GM23338 (cell line): ENCODE measurements around the gene PPM1L. TPM values are rescaled to one million over a fixed set of nuclear protein-coding genes. Genes with fewer than 3 reads are reported as not detected.

Source experiments
- ATAC-seq: fragments of 200-7000 bp; cut with Tn5 transposase; 3 replicates; pipeline ENCODE4 v1.9.1; 2020
- DNase-seq: peaks from one replicate; pipeline ENCODE4 v3.0.0-alpha.2; 2015; ENCODE audit warnings: low spot score
- H2AFZ ChIP-seq: fragments of 200-600 bp; sonication (generic); 2 replicates; pipeline ENCODE4 v1.8.0; 2016; ENCODE audit warnings: antibody characterized with exemption, mild to moderate bottlenecking, moderate library complexity
- H3F3A ChIP-seq: fragments of 200-600 bp; sonication (generic); replicated peaks from 2 replicates; pipeline ENCODE4 v1.8.0; 2017; ENCODE audit warnings: antibody characterized with exemption, mixed run types, low read depth
- H3K27ac ChIP-seq: fragments of 200-600 bp; sonication (generic); 2 replicates; pipeline ENCODE4 v1.6.1; 2016; ENCODE audit warnings: low read depth
- H3K27me3 ChIP-seq: fragments of 200-600 bp; sonication (generic); 2 replicates; pipeline ENCODE4 v1.8.0; 2016; ENCODE audit warnings: mild to moderate bottlenecking, mixed run types, moderate library complexity; ENCODE audit not compliant: insufficient read depth
- H3K36me3 ChIP-seq: fragments of 200-600 bp; sonication (generic); 2 replicates; pipeline ENCODE4 v1.8.0; 2016; ENCODE audit warnings: mild to moderate bottlenecking; ENCODE audit not compliant: insufficient read depth
- H3K4me1 ChIP-seq: fragments of 200-600 bp; sonication (generic); 2 replicates; pipeline ENCODE4 v1.8.0; 2016; ENCODE audit warnings: mild to moderate bottlenecking, moderate library complexity; ENCODE audit not compliant: insufficient read depth
- H3K4me2 ChIP-seq: fragments of 200-600 bp; sonication (generic); 2 replicates; pipeline ENCODE4 v1.7.1; 2017; ENCODE audit warnings: mixed run types
- H3K4me3 ChIP-seq: fragments of 200-600 bp; sonication (generic); 2 replicates; pipeline ENCODE4 v1.6.1; 2016; ENCODE audit warnings: mixed run types
- H3K79me2 ChIP-seq: fragments of 200-600 bp; sonication (generic); replicated peaks from 2 replicates; pipeline ENCODE4 v1.8.0; 2017; ENCODE audit warnings: mild to moderate bottlenecking; ENCODE audit not compliant: insufficient read depth
- H3K9me2 ChIP-seq: fragments of 200-600 bp; sonication (generic); 2 replicates; pipeline ENCODE4 v1.8.0; 2017; ENCODE audit not compliant: insufficient read depth
- H4K20me1 ChIP-seq: fragments of 200-600 bp; sonication (generic); replicated peaks from 2 replicates; pipeline ENCODE4 v1.8.0; 2017; ENCODE audit warnings: mild to moderate bottlenecking; ENCODE audit not compliant: insufficient read depth
- H3K27ac Mint-ChIP-seq: 2 replicates; pipeline ENCODE4 v1.8.0; 2020; ENCODE audit warnings: inconsistent platforms, mild to moderate bottlenecking, moderate library complexity, mixed read lengths
- H3K27me3 Mint-ChIP-seq: 3 replicates; pipeline ENCODE4 v1.8.0; 2022; ENCODE audit warnings: low read depth, mild to moderate bottlenecking, moderate library complexity, mixed read lengths, inconsistent platforms; ENCODE audit not compliant: insufficient read depth, poor library complexity
- H3K36me3 Mint-ChIP-seq: 3 replicates; pipeline ENCODE4 v1.8.0; 2021; ENCODE audit warnings: low read depth, mild to moderate bottlenecking, inconsistent platforms, moderate library complexity, mixed read lengths
- H3K4me1 Mint-ChIP-seq: 3 replicates; pipeline ENCODE4 v1.8.0; 2020; ENCODE audit warnings: mild to moderate bottlenecking, inconsistent platforms, mixed read lengths
- H3K4me3 Mint-ChIP-seq: 3 replicates; pipeline ENCODE4 v1.8.0; 2021; ENCODE audit warnings: moderate library complexity, mild to moderate bottlenecking, inconsistent platforms, mixed read lengths
- H3K9me3 Mint-ChIP-seq: 3 replicates; pipeline ENCODE4 v1.8.0; 2020; ENCODE audit warnings: moderate library complexity, mild to moderate bottlenecking, inconsistent platforms, mixed read lengths
- CREB1 ChIP-seq: fragments of 250-450 bp; sonication (Bioruptor Pico); IDR thresholded peaks from 2 replicates; pipeline ENCODE4 v1.5.0; 2020; ENCODE audit warnings: low read depth, mild to moderate bottlenecking, moderate library complexity
- CTCF ChIP-seq, 2 experiments: fragments of 200-600 bp in 1 of 2; sonication (generic) in 1 of 2; conservative IDR thresholded peaks; 2 replicates each; pipeline versions ENCODE4 v1.5.1 to v1.6.1; 2016 to 2017; ENCODE audit warnings: antibody characterized with exemption in 2 of 2, low read depth in 2 of 2, mild to moderate bottlenecking in 2 of 2, moderate library complexity in 1 of 2
- EZH2 ChIP-seq: fragments of 200-600 bp; sonication (generic); IDR thresholded peaks from one replicate; pipeline ENCODE4 v1.8.0; 2017; ENCODE audit warnings: antibody characterized with exemption, mild to moderate bottlenecking, low read depth; ENCODE audit not compliant: unreplicated experiment
- EZH2phosphoT487 ChIP-seq: fragments of 200-600 bp; sonication (generic); IDR thresholded peaks from one replicate; pipeline ENCODE4 v1.8.1; 2018; ENCODE audit warnings: antibody characterized with exemption; ENCODE audit not compliant: unreplicated experiment
- JUNB ChIP-seq: IDR thresholded peaks from one replicate; pipeline ENCODE4 v1.6.1; 2016; ENCODE audit warnings: antibody characterized with exemption; ENCODE audit not compliant: unreplicated experiment
- POLR2AphosphoS5 ChIP-seq: IDR thresholded peaks from 2 replicates; pipeline ENCODE4 v1.6.1; 2016; ENCODE audit warnings: antibody characterized with exemption, low read depth
- REST ChIP-seq: IDR thresholded peaks from one replicate; pipeline ENCODE4 v1.6.1; 2018; ENCODE audit warnings: antibody characterized with exemption; ENCODE audit not compliant: unreplicated experiment
- STAT1 ChIP-seq: IDR thresholded peaks from one replicate; pipeline ENCODE4 v1.6.1; 2016; ENCODE audit warnings: antibody characterized with exemption; ENCODE audit not compliant: unreplicated experiment
- ZNF331 ChIP-seq: fragments of 250-450 bp; sonication (Bioruptor Pico); IDR thresholded peaks from 2 replicates; pipeline ENCODE4 v1.5.0; 2020; ENCODE audit warnings: low read depth, mild to moderate bottlenecking, moderate library complexity
- polyA plus RNA-seq: library from polyadenylated mRNA; unstranded; fragments of >200 nt; fragmentation: Nextera tagmentation; extraction: Ambion mirVana; gene quantifications from 2 replicates; pipeline ENCODE4 v1.2.1, GENCODE V29; 2016
- total RNA-seq: library from RNA; depleted of rRNA; stranded (reverse); fragments of >200 nt; shearing (Covaris generic); gene quantifications from 2 replicates; pipeline ENCODE4 v1.2.3, GENCODE V29; 2014

Gene PPM1L
- total and polyA plus RNA-seq, 2 experiments from 2014 or later, result 3.9 to 26.4 TPM

DNA sequence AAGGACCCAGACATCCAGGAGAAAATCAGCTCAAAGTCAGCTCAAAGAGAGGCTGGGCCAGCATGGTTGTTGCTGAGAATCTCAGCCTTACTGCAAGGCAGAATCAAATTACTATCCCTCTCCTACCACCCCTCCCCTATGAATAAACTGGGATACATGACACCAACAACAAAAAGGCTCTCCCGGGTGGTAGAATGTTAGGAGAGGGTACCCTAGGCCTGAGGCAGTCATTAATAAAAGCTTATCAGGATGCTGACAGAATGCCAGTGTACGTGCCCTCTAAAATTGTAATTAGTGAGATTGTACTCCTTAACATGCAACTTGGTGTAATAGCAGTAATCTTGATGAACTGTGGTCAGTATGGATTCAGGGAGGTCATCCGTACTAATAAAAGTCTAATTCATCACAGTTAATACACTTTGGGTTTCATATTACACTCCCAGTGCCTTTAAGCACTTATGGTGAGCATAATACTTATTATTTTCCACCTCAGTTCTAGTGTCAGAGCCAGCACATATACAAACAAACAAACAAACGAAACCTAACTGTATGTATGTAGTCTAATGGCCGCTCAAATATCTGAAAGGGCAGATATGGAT lies 272.6 kb downstream of the PPM1L start:
- Histone ChIP-seq H3K27ac (no peak overlapping the region), H4K20me1 (no peaks in the 10 kb centered on the region), H3F3A (no peaks in the 10 kb centered on the region), H3K9me2 (no peaks in the 10 kb centered on the region), H3K4me2 (no peak overlapping the region), H3K79me2 (no peaks in the 10 kb centered on the region), H3K27me3 (no peaks in the 10 kb centered on the region), H3K4me3 (no peak overlapping the region), H3K36me3 (no peaks in the 10 kb centered on the region), H3K4me1 (peaks cover 4% of the 10 kb centered on the region; the same call in 1 of the 2 replicates), H2AFZ (no peak overlapping the region)
- TF ChIP-seq ZNF331 (CRISPR knock-in tag) (no peak), CTCF (conservative IDR thresholded peaks at IDR 0.05; ENCODE audit: low read depth in 2 of 2) (no peak)
- DNase-seq, result peak; percentile 66
- Mint-ChIP-seq H3K27me3 (no peaks in the 10 kb centered on the region), H3K27ac (peak overlapping the region; percentile 29; the same call in 1 of the 2 replicates), H3K4me1 (peaks cover 14% of the 10 kb centered on the region), H3K4me3 (no peak overlapping the region), H3K36me3 (peaks cover 15% of the 10 kb centered on the region; the same call in 2 of the 3 replicates), H3K9me3 (peaks cover 17% of the 10 kb centered on the region)
- peak; percentile 99 for ATAC-seq

DNA sequence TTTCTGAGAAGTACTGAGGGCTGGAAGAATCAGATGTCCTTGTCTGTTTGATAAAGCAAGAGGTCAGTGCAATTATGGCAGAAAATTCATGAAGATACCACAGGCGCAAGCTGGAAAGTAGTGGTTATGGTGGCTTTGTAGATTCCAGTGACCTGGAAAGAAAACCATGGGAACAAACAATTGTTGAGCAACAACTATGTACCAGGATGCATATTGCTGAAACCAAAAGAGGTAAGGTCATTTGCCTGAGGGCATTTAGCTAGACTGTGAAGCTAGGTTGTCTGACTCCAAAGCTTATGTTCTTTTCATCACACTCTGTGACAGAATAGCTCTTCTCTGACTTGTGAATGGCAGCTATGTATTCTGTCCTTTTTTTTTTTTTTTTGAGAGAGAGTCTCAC lies 275.1 kb downstream of the PPM1L start:
- Histone ChIP-seq H3K4me3 (no peak overlapping the region), H2AFZ (no peak overlapping the region), H3K79me2 (no peaks in the 10 kb centered on the region), H3K27ac (no peak overlapping the region), H3K4me1 (peaks cover 4% of the 10 kb centered on the region; the same call in 1 of the 2 replicates), H3F3A (no peaks in the 10 kb centered on the region), H3K9me2 (no peaks in the 10 kb centered on the region), H4K20me1 (no peaks in the 10 kb centered on the region), H3K27me3 (no peaks in the 10 kb centered on the region), H3K4me2 (no peak overlapping the region), H3K36me3 (no peaks in the 10 kb centered on the region)
- Mint-ChIP-seq H3K4me1 (peaks cover 14% of the 10 kb centered on the region), H3K27ac (no peak overlapping the region), H3K4me3 (no peak overlapping the region), H3K27me3 (no peaks in the 10 kb centered on the region), H3K9me3 (peaks cover 16% of the 10 kb centered on the region), H3K36me3 (peaks cover 17% of the 10 kb centered on the region; the same call in 2 of the 3 replicates)
- ATAC-seq (no peak), DNase-seq (no peak)
- no peak for TF ChIP-seq CREB1 (CRISPR knock-in tag)
- TF ChIP-seq REST, result no peak
- no peak for TF ChIP-seq ZNF331 (CRISPR knock-in tag)
- no peak for TF ChIP-seq EZH2phosphoT487
- TF ChIP-seq EZH2, result no peak
- TF ChIP-seq JUNB, result no peak
- no peak for TF ChIP-seq POLR2AphosphoS5
- TF ChIP-seq STAT1, result no peak
- TF ChIP-seq CTCF (conservative IDR thresholded peaks at IDR 0.05; ENCODE audit: low read depth in 2 of 2), result no peak
